GM18909 (cell line): Measurements from ENCODE around the gene CTNNA3.
"Not testable (repeated sequence)": the region's sequence is repeated elsewhere in the genome, so short reads cannot be mapped to it uniquely, and the experiment has no call there.

ENCODE experiments used
- ATAC-seq: cut with Tn5 transposase; IDR thresholded peaks from one replicate; pipeline ENCODE4 v1.9.1; 2021; ENCODE audit warnings: mild to moderate bottlenecking; ENCODE audit not compliant: unreplicated experiment, poor library complexity

The CTNNA3 gene

GRCh38 chr10:67606572-67606971 lies 89.4 kb downstream of the CTNNA3 start:
- no peak for ATAC-seq

GRCh38 chr10:67603701-67604100 lies 92.3 kb downstream of the CTNNA3 start:
- ATAC-seq = no peak

GRCh38 chr10:67603086-67603485 lies 92.9 kb downstream of the CTNNA3 start:
- no peak for ATAC-seq

- no peak for ATAC-seq
Measured at GRCh38 chr10:67602268-67602950, 93.6 kb downstream of the CTNNA3 start.

GRCh38 chr10:67599597-67599996 lies 96.4 kb downstream of the CTNNA3 start:
- ATAC-seq = no peak

GRCh38 chr10:67596641-67597040 lies 99.4 kb downstream of the CTNNA3 start:
- no peak for ATAC-seq

- ATAC-seq = no peak
Measured at GRCh38 chr10:67587771-67588170, 108.2 kb downstream of the CTNNA3 start.

GRCh38 chr10:67575532-67575931 lies 120.5 kb downstream of the CTNNA3 start:
- no peak for ATAC-seq

GRCh38 chr10:67573484-67573883 lies 122.5 kb downstream of the CTNNA3 start:
- no peak for ATAC-seq

GRCh38 chr10:67571503-67571902 lies 124.5 kb downstream of the CTNNA3 start:
- ATAC-seq = no peak

GRCh38 chr10:67558311-67558710 lies 137.7 kb downstream of the CTNNA3 start:
- ATAC-seq = not testable (repeated sequence)

GRCh38 chr10:67553254-67553653 lies 142.7 kb downstream of the CTNNA3 start:
- no peak for ATAC-seq

- no peak for ATAC-seq
Measured at GRCh38 chr10:67550838-67551402, 145.1 kb downstream of the CTNNA3 start.

- ATAC-seq = no peak
Measured at GRCh38 chr10:67550046-67550445, 145.9 kb downstream of the CTNNA3 start.

- ATAC-seq = no peak
Measured at GRCh38 chr10:67549390-67549789, 146.6 kb downstream of the CTNNA3 start.

GRCh38 chr10:67541411-67541810 lies 154.6 kb downstream of the CTNNA3 start:
- ATAC-seq = no peak

GRCh38 chr10:67539312-67539711 lies 156.7 kb downstream of the CTNNA3 start:
- no peak for ATAC-seq

GRCh38 chr10:67537906-67538305 lies 158.1 kb downstream of the CTNNA3 start:
- no peak for ATAC-seq

- no peak for ATAC-seq
Measured at GRCh38 chr10:67533376-67533775, 162.6 kb downstream of the CTNNA3 start.

- ATAC-seq = not testable (repeated sequence)
Measured at GRCh38 chr10:67530990-67531389, 165.0 kb downstream of the CTNNA3 start.

GRCh38 chr10:67527351-67527750 lies 168.6 kb downstream of the CTNNA3 start:
- no peak for ATAC-seq

- no peak for ATAC-seq
Measured at GRCh38 chr10:67521546-67521945, 174.4 kb downstream of the CTNNA3 start.
